ENCODE data around the gene SLC35G3. TPM values are rescaled to one million over a fixed set of nuclear protein-coding genes. Genes with fewer than 3 reads are reported as not detected.

The SLC35G3 gene
- total RNA-seq, 1 donor from 2014 or later, result not detected

- Histone ChIP-seq H3K36me3 (no peaks in the 10 kb centered on the region), H3K27me3 (no peaks in the 10 kb centered on the region), H3K4me3 (no peak overlapping the region), H3K9me3 (no peaks in the 10 kb centered on the region), H3K4me1 (no peaks in the 10 kb centered on the region), H3K27ac (no peak overlapping the region)
- intact Hi-C loops (cut with DNase I), result no loop called here
- no peak for DNase-seq (ENCODE audit: extremely low spot score in 2 of 2)
- TF ChIP-seq POLR2AphosphoS5 (IDR thresholded peaks at IDR 0.05; ENCODE audit: insufficient read depth in 1 of 2, low read depth in 1 of 2) (no peak), CTCF (IDR thresholded peaks at IDR 0.05) (no peak), POLR2A (IDR thresholded peaks at IDR 0.05) (no peak)
Measured at GRCh38 chr17:35189291-35189690, 4.9 kb downstream of the SLC35G3 start.

DNA sequence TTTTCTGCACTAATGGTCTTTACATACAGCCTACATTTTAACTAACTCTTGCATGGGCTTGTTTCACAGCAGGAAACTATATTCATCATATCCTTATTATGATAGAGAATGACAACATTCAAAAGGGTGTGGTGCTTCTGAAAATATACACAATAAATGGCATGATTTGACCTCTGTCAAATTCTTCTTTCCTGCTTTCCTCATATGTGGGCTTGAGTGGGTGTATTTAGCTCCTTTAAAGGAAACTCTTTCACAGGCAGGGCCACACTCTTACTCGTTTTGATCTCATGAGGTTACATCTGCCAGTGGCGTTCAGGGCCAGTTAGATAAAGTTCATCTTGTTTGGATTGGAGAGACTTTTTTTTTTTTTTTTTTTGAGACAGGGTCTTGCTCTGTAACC is 6.1 kb downstream of the SLC35G3 start:
- no peaks in the 10 kb centered on the region for H3K27me3 ChIP-seq
- H3K36me3 ChIP-seq, result no peaks in the 10 kb centered on the region
- intact Hi-C loops (cut with DNase I), result no loop called here
- no peak for DNase-seq (ENCODE audit: extremely low spot score in 2 of 2)
- H3K4me3 ChIP-seq, result no peak overlapping the region
- H3K9me3 ChIP-seq, result no peaks in the 10 kb centered on the region
- no peak for TF ChIP-seq POLR2A (IDR thresholded peaks at IDR 0.05)
- no peak for TF ChIP-seq POLR2AphosphoS5 (IDR thresholded peaks at IDR 0.05; ENCODE audit: insufficient read depth in 1 of 2, low read depth in 1 of 2)
- no peak for TF ChIP-seq CTCF (IDR thresholded peaks at IDR 0.05)
- H3K27ac ChIP-seq, result no peak overlapping the region
- H3K4me1 ChIP-seq, result no peaks in the 10 kb centered on the region

- TF ChIP-seq POLR2A (IDR thresholded peaks at IDR 0.05), result no peak
- no peak for TF ChIP-seq CTCF (IDR thresholded peaks at IDR 0.05)
- TF ChIP-seq POLR2AphosphoS5 (IDR thresholded peaks at IDR 0.05; ENCODE audit: insufficient read depth in 1 of 2, low read depth in 1 of 2), result no peak
- no peak for DNase-seq (ENCODE audit: extremely low spot score in 2 of 2)
Measured at GRCh38 chr17:35187481-35187880, 6.7 kb downstream of the SLC35G3 start.

DNA sequence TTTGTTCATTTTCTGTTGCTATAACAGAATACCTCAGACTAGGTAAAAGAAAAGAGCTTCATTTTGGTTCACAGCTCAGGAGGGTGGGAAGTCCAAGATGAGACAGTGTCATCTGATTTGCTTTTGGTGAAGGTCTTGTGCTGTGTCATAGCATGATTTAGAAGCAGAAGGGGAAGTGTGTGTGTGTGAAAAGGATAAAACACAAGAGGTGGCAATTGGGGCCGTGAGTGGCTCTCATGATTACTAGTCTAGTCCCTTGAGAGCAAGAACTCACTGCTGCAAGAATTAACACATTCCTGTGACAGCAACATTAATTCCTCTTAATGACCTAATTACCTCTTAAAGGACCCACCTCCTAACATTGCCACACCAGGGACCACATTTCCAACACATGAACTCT is 8.3 kb downstream of the SLC35G3 start:
- DNase-seq (ENCODE audit: extremely low spot score in 2 of 2), result peak in 1 of 2 donors; percentile 6
- no peaks in the 10 kb centered on the region for H3K9me3 ChIP-seq
- H3K4me3 ChIP-seq, result no peak overlapping the region
- H3K27ac ChIP-seq, result no peak overlapping the region
- H3K4me1 ChIP-seq, result no peaks in the 10 kb centered on the region
- TF ChIP-seq POLR2A (IDR thresholded peaks at IDR 0.05) (no peak), CTCF (IDR thresholded peaks at IDR 0.05) (no peak), POLR2AphosphoS5 (IDR thresholded peaks at IDR 0.05; ENCODE audit: insufficient read depth in 1 of 2, low read depth in 1 of 2) (no peak)
- H3K27me3 ChIP-seq, result no peaks in the 10 kb centered on the region
- no peaks in the 10 kb centered on the region for H3K36me3 ChIP-seq
- intact Hi-C loops (cut with DNase I), result no loop called here

More at GRCh38 chr17:35187481-35187880, 6.7 kb downstream of the SLC35G3 start:
- no peaks in the 10 kb centered on the region for H3K4me1 ChIP-seq
- no peaks in the 10 kb centered on the region for H3K36me3 ChIP-seq
- no peak overlapping the region for H3K27ac ChIP-seq
- no peaks in the 10 kb centered on the region for H3K27me3 ChIP-seq
- intact Hi-C loops (cut with DNase I), result no loop called here
- H3K9me3 ChIP-seq, result no peaks in the 10 kb centered on the region
- H3K4me3 ChIP-seq, result no peak overlapping the region

DNA sequence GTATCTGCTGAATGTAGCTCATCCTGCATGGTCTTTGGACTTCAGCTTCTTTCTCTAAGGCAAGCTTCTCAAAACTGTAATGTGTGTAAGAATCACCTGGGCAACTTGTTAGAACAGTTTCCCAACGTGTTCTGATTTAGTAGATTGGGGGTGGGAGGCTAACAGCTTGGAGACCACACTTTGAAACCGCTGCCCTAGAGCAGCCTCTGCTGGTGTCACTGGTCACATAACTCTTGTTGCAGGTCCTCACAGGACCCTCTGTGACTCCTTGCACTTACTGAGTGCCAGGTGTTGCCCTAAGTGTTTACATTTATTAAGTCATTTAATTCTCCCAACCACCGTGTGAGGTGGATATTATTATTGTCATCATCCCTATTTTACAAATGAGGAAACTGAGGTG is 9.9 kb downstream of the SLC35G3 start:
- no peaks in the 10 kb centered on the region for H3K4me1 ChIP-seq
- no peak overlapping the region for H3K4me3 ChIP-seq
- H3K36me3 ChIP-seq, result no peaks in the 10 kb centered on the region
- H3K27me3 ChIP-seq, result no peaks in the 10 kb centered on the region
- no peaks in the 10 kb centered on the region for H3K9me3 ChIP-seq
- no peak for TF ChIP-seq POLR2A (IDR thresholded peaks at IDR 0.05)
- no peak for TF ChIP-seq CTCF (IDR thresholded peaks at IDR 0.05)
- TF ChIP-seq POLR2AphosphoS5 (IDR thresholded peaks at IDR 0.05; ENCODE audit: insufficient read depth in 1 of 2, low read depth in 1 of 2), result no peak
- DNase-seq (ENCODE audit: extremely low spot score in 2 of 2), result peak in 1 of 2 donors; percentile 47
- intact Hi-C loops (cut with DNase I), result no loop called here
- H3K27ac ChIP-seq, result no peak overlapping the region

Data from vagina (tissue), 2 donors.